ENCODE results near the gene SLF2.

- TF ChIP-seq CTCF (IDR thresholded peaks at IDR 0.05) = no peak
- no peak for TF ChIP-seq POLR2A (IDR thresholded peaks at IDR 0.05)
Measured at GRCh38 chr10:100985336-100985735, 72.6 kb downstream of the SLF2 start.
